GM12878 (cell line): ENCODE results near the gene CHRDL2. TPM values are rescaled to one million over a fixed set of nuclear protein-coding genes. Genes with fewer than 3 reads are reported as not detected.

ENCODE experiments used
- ATAC-seq: fragments of 200-7000 bp; cut with Tn5 transposase; 3 replicates; pipeline ENCODE4 v1.9.1; 2020; ENCODE audit warnings: mild to moderate bottlenecking, moderate library complexity
- BruUV-seq: library from RNA; stranded (reverse); fragments of 400-500 nt; replicated peaks from 2 replicates; lab custom pipeline; 2021; lab: Mats Ljungman, UMichigan
- CTCF ChIA-PET: fragments of 300-600 bp; sonication (Branson Sonifier 250); formaldehyde crosslinking; extraction: SDS; loops from one replicate; lab custom pipeline; 2021; ENCODE audit warnings: inconsistent platforms; lab: Yijun Ruan, JAX
- POLR2A ChIA-PET: fragments of 350-600 bp; formaldehyde crosslinking; extraction: SDS; loops from one replicate; lab custom pipeline; 2021; ENCODE audit warnings: inconsistent platforms; lab: Charles Lee
- RAD21 ChIA-PET: fragments of 300-600 bp; sonication (Branson Sonifier 250); formaldehyde crosslinking; loops from one replicate; lab custom pipeline; 2023; ENCODE audit warnings: antibody characterized with exemption; ENCODE audit not compliant: unreplicated experiment; lab: Charles Lee
- SMC1A ChIA-PET: fragments of 300-600 bp; sonication (Branson Sonifier 250); formaldehyde crosslinking; loops from one replicate; lab custom pipeline; 2023; ENCODE audit not compliant: unreplicated experiment, uncharacterized antibody; lab: Charles Lee
- DNase-seq: peaks from one replicate; pipeline ENCODE4 v3.0.0-alpha.2; 2011; ENCODE audit warnings: low read depth, low spot score
- FAIRE-seq: peaks from 3 replicates; lab custom pipeline; 2011; peaks lifted over from hg19 to GRCh38; lab: Jason Lieb, UNC
- H2AFZ ChIP-seq: 2 replicates; pipeline ENCODE4 v1.6.0; 2011; ENCODE audit warnings: low read depth, low read length, control low read depth; ENCODE audit not compliant: control insufficient read depth
- H3K27ac ChIP-seq: 2 replicates; pipeline ENCODE4 v1.5.1; 2011; ENCODE audit warnings: control low read depth; ENCODE audit not compliant: control insufficient read depth, insufficient read depth
- H3K27me3 ChIP-seq, 2 experiments: replicated peaks in 1 of 2; 2 replicates each; pipeline versions ENCODE4 v1.6.0 to v1.6.1; 2011; ENCODE audit warnings: low read length in 1 of 2; ENCODE audit not compliant: control insufficient read depth in 2 of 2, insufficient read depth in 2 of 2
- H3K36me3 ChIP-seq, 2 experiments: 2 replicates each; pipeline ENCODE4 v1.5.1; 2011; ENCODE audit warnings: low read length in 1 of 2; ENCODE audit not compliant: control insufficient read depth in 2 of 2, insufficient read depth in 2 of 2
- H3K4me1 ChIP-seq: 2 replicates; pipeline ENCODE4 v1.6.1; 2011; ENCODE audit warnings: mild to moderate bottlenecking, low read length, moderate library complexity, mixed read lengths; ENCODE audit not compliant: control insufficient read depth, insufficient read depth
- H3K4me2 ChIP-seq: 2 replicates; pipeline ENCODE4 v1.6.0; 2011; ENCODE audit warnings: control low read depth; ENCODE audit not compliant: control insufficient read depth, insufficient read depth
- H3K4me3 ChIP-seq: fragments of 200-600 bp; sonication (generic); 2 replicates; pipeline ENCODE4 v1.5.1; 2016
- H3K79me2 ChIP-seq: 2 replicates; pipeline ENCODE4 v1.6.0; 2011; ENCODE audit warnings: low read length; ENCODE audit not compliant: control insufficient read depth, insufficient read depth
- H3K9ac ChIP-seq: 2 replicates; pipeline ENCODE4 v1.8.0; 2011; ENCODE audit warnings: low read length, control low read depth, mixed read lengths; ENCODE audit not compliant: control insufficient read depth, insufficient read depth
- H3K9me3 ChIP-seq: replicated peaks from 3 replicates; pipeline ENCODE4 v1.5.1; 2011; ENCODE audit warnings: mild to moderate bottlenecking, low read length; ENCODE audit not compliant: control insufficient read depth, insufficient read depth
- H4K20me1 ChIP-seq: 2 replicates; pipeline ENCODE4 v1.6.0; 2011; ENCODE audit not compliant: control insufficient read depth, insufficient read depth
- CTCF ChIP-seq, 3 experiments: IDR thresholded peaks in 2 of 3; conservative IDR thresholded peaks in 1 of 3; 2 replicates each; pipeline ENCODE4 v1.5.1; 2011; ENCODE audit warnings: low read depth in 3 of 3, low read length in 3 of 3, mild to moderate bottlenecking in 3 of 3, control low read depth in 2 of 3, moderate library complexity in 2 of 3, inconsistent platforms in 1 of 3, mixed read lengths in 1 of 3; ENCODE audit not compliant: control insufficient read depth in 2 of 3, insufficient read depth in 1 of 3; ENCODE audit errors: extremely low read depth in 1 of 3
- ZBTB4 ChIP-seq: fragments of 450-650 bp; formaldehyde crosslinking; IDR thresholded peaks from 2 replicates; pipeline ENCODE4 v1.4.0; 2022; ENCODE audit warnings: mild to moderate bottlenecking, moderate library complexity
- ZNF274 ChIP-seq: IDR thresholded peaks from one replicate; pipeline ENCODE4 v1.8.0; 2011; ENCODE audit not compliant: insufficient read length, insufficient read depth
- WGBS: methylation state at CpG from one replicate; pipeline ENCODE4 v1.1.6; 2016; ENCODE audit warnings: low lambda C conversion rate; ENCODE audit not compliant: insufficient replicate concordance, insufficient coverage; ENCODE audit errors: missing lambda C conversion rate; 5-methylcytosine and 5-hydroxymethylcytosine counted together
- in situ Hi-C: fragments of 300-500 bp; cut with MboI; formaldehyde crosslinking; loops from 9 replicates; pipeline ENCODE4 v1.14.3; 2018; ENCODE audit warnings: mixed read lengths
- intact Hi-C: fragments of 100-400 bp; cut with micrococcal nuclease; formaldehyde crosslinking; loops from one replicate; pipeline ENCODE4 v1.14.2; 2022; ENCODE audit not compliant: unreplicated experiment
- polyA plus RNA-seq, 11 experiments: library from polyadenylated mRNA; depleted of rRNA in 4 of 11; unstranded in 6 of 11; stranded (reverse) in 5 of 11; fragments of >200 nt; fragmentation: Nextera tagmentation in 4 of 11; fragmentation: Illumina TruSeq in 1 of 11; extraction: Ambion mirVana in 4 of 11; extraction: Trizol in 1 of 11; gene quantifications; 1 replicate in 1 of 11; 2 replicates in 10 of 11; pipeline versions ENCODE4 v1.2.1 to v1.2.3, GENCODE V29; 2011 to 2016; ENCODE audit warnings: inconsistent platforms in 2 of 11, missing spikeins in 2 of 11, low read depth in 1 of 11
- total RNA-seq, 4 experiments: library from RNA; depleted of rRNA in 3 of 4; stranded (reverse); fragments of >200 nt in 3 of 4; fragmentation: Illumina TruSeq in 1 of 4; extraction: Trizol in 1 of 4; gene quantifications; 2 replicates each; pipeline versions ENCODE4 v1.2.1 to v1.2.3, GENCODE V29; 2013 to 2021

The CHRDL2 gene
- total and polyA plus RNA-seq, 10 of the 15 experiments (the other 5 are each of a cell fraction or from before 2014, with no cell fraction given) = not detected

GRCh38 chr11:74725701-74726100, 5.5 kb downstream of the CHRDL2 start:
- CTCF ChIA-PET = interaction anchor here (0.6 to 4.8 kb wide), 23 partner anchors 9 to 470 kb away, joined by 3 to 55 read pairs (median 4); no protein-coding TSS in a partner anchor
- Histone ChIP-seq H3K9me3 (no peaks in the 10 kb centered on the region), H3K27ac (no peak overlapping the region), H4K20me1 (no peaks in the 10 kb centered on the region), H3K4me1 (no peaks in the 10 kb centered on the region), H3K36me3 (no peaks in the 10 kb centered on the region), H3K4me3 (no peak overlapping the region), H3K27me3 (peaks cover 8 to 9% of the 10 kb centered on the region in 2 experiments), H3K9ac (no peak overlapping the region), H3K79me2 (no peaks in the 10 kb centered on the region), H3K4me2 (no peak overlapping the region), H2AFZ (no peak overlapping the region)
- intact Hi-C loops (no loop called here), in situ Hi-C loops (loop anchor here (10.0 kb wide), 1 partner anchor 271 kb away; no protein-coding TSS in a partner anchor)
- 29% methylated on average over 4 of the region's 4 CpGs for WGBS
- no TSS peak for BruUV-seq
- POLR2A ChIA-PET = interaction anchor here (0.7 kb wide), 1 partner anchor 9 kb away, joined by 3 read pairs; no protein-coding TSS in a partner anchor
- SMC1A ChIA-PET = interaction anchor here (0.6 to 3.1 kb wide), 9 partner anchors 9 to 327 kb away, joined by 3 to 28 read pairs (median 4); no protein-coding TSS in a partner anchor
- DNase-seq = no peak
- no peak for ATAC-seq
- no peak for TF ChIP-seq ZBTB4 (CRISPR knock-in tag)
- TF ChIP-seq CTCF (IDR thresholded peaks at IDR 0.05 in 2 of 3, conservative IDR thresholded peaks at IDR 0.05 in 1 of 3; ENCODE audit: control insufficient read depth in 2 of 3, extremely low read depth in 1 of 3, insufficient read depth in 1 of 3, low read depth in 3 of 3, low read length in 3 of 3) = no peak
- TF ChIP-seq ZNF274 = no peak
- RAD21 ChIA-PET = interaction anchor here (1.1 to 4.0 kb wide), 5 partner anchors 14 to 272 kb away, joined by 4 to 27 read pairs (median 8); no protein-coding TSS in a partner anchor
- FAIRE-seq = no peak
